SU-DHL-6 (cell line): ENCODE results near the gene SLC37A3.

ENCODE experiments used
- EZH2phosphoT487 ChIP-seq: fragments of 200-600 bp; sonication (generic), shearing (Covaris generic); conservative IDR thresholded peaks from 2 replicates; pipeline ENCODE4 v1.6.1; 2018; ENCODE audit warnings: mild to moderate bottlenecking, antibody characterized with exemption, low read length, moderate library complexity, mixed read lengths
- TF ChIP-seq, protein P1 (sequence below): fragments of 200-600 bp; sonication (generic); IDR thresholded peaks from one replicate; pipeline ENCODE4 v1.5.1; 2017; ENCODE audit warnings: antibody characterized with exemption, mild to moderate bottlenecking, low read length, moderate library complexity; ENCODE audit not compliant: insufficient read depth, poor library complexity, severe bottlenecking

DNA sequence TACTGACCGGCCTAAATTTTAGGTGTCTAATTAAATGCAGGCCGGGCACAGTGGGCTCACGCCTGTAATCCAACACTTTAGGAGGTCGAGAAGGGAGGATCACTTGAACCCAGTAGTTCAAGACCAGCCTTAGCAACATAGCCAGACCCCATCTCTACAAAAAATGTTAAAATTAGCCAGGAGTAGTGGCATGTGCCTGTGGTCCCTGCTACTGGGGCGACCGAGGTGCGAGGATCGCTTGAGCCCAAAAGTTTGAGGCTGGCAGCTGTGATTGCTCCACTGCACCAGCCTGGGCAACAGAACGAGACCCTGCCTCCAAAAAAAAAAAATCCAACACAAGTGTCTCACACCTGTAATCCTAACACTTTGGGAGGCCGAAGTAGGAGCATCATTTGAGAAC, 491 bp upstream of the SLC37A3 start:
- TF ChIP-seq, protein P1, sequence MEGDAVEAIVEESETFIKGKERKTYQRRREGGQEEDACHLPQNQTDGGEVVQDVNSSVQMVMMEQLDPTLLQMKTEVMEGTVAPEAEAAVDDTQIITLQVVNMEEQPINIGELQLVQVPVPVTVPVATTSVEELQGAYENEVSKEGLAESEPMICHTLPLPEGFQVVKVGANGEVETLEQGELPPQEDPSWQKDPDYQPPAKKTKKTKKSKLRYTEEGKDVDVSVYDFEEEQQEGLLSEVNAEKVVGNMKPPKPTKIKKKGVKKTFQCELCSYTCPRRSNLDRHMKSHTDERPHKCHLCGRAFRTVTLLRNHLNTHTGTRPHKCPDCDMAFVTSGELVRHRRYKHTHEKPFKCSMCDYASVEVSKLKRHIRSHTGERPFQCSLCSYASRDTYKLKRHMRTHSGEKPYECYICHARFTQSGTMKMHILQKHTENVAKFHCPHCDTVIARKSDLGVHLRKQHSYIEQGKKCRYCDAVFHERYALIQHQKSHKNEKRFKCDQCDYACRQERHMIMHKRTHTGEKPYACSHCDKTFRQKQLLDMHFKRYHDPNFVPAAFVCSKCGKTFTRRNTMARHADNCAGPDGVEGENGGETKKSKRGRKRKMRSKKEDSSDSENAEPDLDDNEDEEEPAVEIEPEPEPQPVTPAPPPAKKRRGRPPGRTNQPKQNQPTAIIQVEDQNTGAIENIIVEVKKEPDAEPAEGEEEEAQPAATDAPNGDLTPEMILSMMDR: no peak
- no peak for TF ChIP-seq EZH2phosphoT487
